Body of pancreas (tissue), 4 donors: ENCODE results near the gene PER2. TPM values are rescaled to one million over a fixed set of nuclear protein-coding genes. Genes with fewer than 3 reads are reported as not detected.
"Not testable (repeated sequence)": the region's sequence is repeated elsewhere in the genome, so short reads cannot be mapped to it uniquely, and the experiment has no call there.

Experiments used
- ATAC-seq: fragments of 150-250 bp; one replicate; pipeline ENCODE4 v1.9.1; 2016
- DNase-seq, 4 donors: peaks; one replicate each; pipeline ENCODE4 v3.0.0-alpha.2; 2019
- H3K27ac ChIP-seq, 4 donors: fragments of 200-600 bp; sonication (generic); 1 replicate in 3 of 4; 2 replicates in 1 of 4; pipeline versions ENCODE4 v1.5.1 to v1.6.1; 2016 to 2019; ENCODE audit warnings: mild to moderate bottlenecking in 1 of 4, mixed read lengths in 1 of 4, moderate library complexity in 1 of 4
- H3K27me3 ChIP-seq, 2 donors: fragments of 200-600 bp; sonication (generic); one replicate each; pipeline ENCODE4 v1.6.0; 2016; ENCODE audit warnings: mild to moderate bottlenecking in 1 of 2
- H3K36me3 ChIP-seq, 2 donors: fragments of 200-600 bp; sonication (generic); replicated peaks in 1 of 2; 2 replicates each; pipeline ENCODE4 v1.5.1; 2016; ENCODE audit warnings: low read depth in 2 of 2; ENCODE audit not compliant: insufficient read depth in 1 of 2
- H3K4me1 ChIP-seq: fragments of 200-600 bp; sonication (generic); one replicate; pipeline ENCODE4 v1.6.0; 2016
- H3K4me3 ChIP-seq, 2 donors: fragments of 200-600 bp; sonication (generic); 1 replicate in 1 of 2; 2 replicates in 1 of 2; pipeline ENCODE4 v1.5.1; 2016 to 2019
- H3K9me3 ChIP-seq, 3 donors: fragments of 200-600 bp; sonication (generic); 1 replicate in 2 of 3; 2 replicates in 1 of 3; pipeline ENCODE4 v1.5.1; 2016
- CTCF ChIP-seq, 7 experiments: fragments of 450-650 bp in 4 of 7; fragments of 200-600 bp in 3 of 7; sonication (generic) in 3 of 7; IDR thresholded peaks; one replicate each; pipeline ENCODE4 v1.5.1; 2016 to 2019; ENCODE audit warnings: antibody characterized with exemption in 7 of 7
- POLR2A ChIP-seq, 3 donors: fragments of 450-650 bp; IDR thresholded peaks; one replicate each; pipeline ENCODE4 v1.6.1; 2016; ENCODE audit warnings: antibody characterized with exemption in 3 of 3, mild to moderate bottlenecking in 2 of 3
- WGBS, 2 donors: methylation state at CpG; one replicate each; pipeline ENCODE4 v1.1.5; 2017; 5-methylcytosine and 5-hydroxymethylcytosine counted together
- intact Hi-C: fragments of 100-400 bp; cut with DNase I; formaldehyde crosslinking; loops from one replicate; pipeline ENCODE4 v1.15.1; 2023
- total RNA-seq, 2 donors: library from RNA; depleted of rRNA; stranded (reverse); fragments of >200 nt; gene quantifications; one replicate each; pipeline ENCODE4 v1.1.0, GENCODE V29; 2016

The PER2 gene
- total RNA-seq, 2 donors from 2014 or later = 10.9 to 21.8 TPM

DNA sequence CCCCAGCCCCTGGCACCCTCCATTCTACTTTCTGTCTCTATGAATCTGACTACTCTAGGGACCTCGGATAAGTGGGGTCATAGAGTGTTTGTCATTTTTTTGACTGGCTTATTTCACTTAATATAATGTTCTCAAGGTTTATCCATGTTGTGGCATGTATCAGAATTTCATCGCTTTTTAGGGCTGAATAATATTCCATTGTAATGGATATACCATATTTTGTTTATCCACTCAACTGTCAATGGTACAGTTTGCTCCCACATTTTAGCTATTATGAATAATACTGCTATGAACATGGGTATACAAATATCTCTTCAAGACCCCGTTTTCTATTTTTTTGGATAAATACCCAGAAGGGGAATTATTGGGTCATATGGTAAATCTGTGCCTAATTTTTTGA is 39.3 kb upstream of the PER2 start:
- TF ChIP-seq POLR2A (IDR thresholded peaks at IDR 0.05) = no peak
- TF ChIP-seq CTCF (IDR thresholded peaks at IDR 0.05) = no peak
- no peak for DNase-seq
- Histone ChIP-seq H3K27ac (no peak overlapping the region), H3K27me3 (no peaks in the 10 kb centered on the region), H3K4me3 (no peak overlapping the region), H3K4me1 (no peaks in the 10 kb centered on the region), H3K9me3 (no peaks in the 10 kb centered on the region), H3K36me3 (peaks cover 0 to 2% of the 10 kb centered on the region in 2 donors)
- intact Hi-C loops = no loop called here
- WGBS, 2 donors = 92 to 98% methylated on average over 3 of the region's 3 CpGs
- no peak for ATAC-seq

DNA sequence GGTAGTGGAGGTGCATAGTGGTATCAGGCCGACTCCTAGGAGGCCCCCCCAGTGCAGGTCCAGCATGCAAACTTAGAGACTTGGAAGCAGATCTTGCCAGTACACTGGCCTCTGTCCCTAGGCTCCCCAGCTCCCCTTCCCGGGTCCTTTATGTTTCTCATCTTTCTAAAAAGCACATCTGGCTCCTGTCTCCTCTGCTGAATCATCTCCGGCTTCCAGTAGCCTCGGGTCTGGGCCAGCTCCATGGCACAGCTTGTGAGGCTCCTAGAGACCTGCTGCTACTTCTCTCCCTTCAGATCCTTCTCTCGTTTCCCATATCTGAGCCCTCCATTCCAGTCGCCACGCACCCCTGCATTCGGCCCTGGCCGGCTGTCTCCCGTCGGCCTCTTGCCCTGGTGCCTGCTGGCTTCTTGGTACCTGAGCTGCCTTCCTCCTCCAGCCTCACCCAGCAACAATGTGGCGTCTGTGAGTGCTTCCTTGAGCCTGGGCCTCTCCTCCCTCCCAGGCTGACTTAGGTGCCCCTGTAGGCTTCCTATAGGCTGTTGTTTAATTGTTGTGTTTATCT is 38.5 kb upstream of the PER2 start:
- WGBS, 2 donors = 90 to 91% methylated on average over 12 of the region's 12 CpGs
- DNase-seq (no peak), ATAC-seq (no peak)
- H3K36me3 ChIP-seq = peaks cover 0 to 2% of the 10 kb centered on the region in 2 donors
- no peaks in the 10 kb centered on the region for H3K9me3 ChIP-seq
- H3K27me3 ChIP-seq = no peaks in the 10 kb centered on the region
- no peak overlapping the region for H3K27ac ChIP-seq
- H3K4me3 ChIP-seq = no peak overlapping the region
- TF ChIP-seq CTCF (IDR thresholded peaks at IDR 0.05) = no peak
- no peak for TF ChIP-seq POLR2A (IDR thresholded peaks at IDR 0.05)
- H3K4me1 ChIP-seq = peaks cover under 1% of the 10 kb centered on the region
- intact Hi-C loops = no loop called here

DNA sequence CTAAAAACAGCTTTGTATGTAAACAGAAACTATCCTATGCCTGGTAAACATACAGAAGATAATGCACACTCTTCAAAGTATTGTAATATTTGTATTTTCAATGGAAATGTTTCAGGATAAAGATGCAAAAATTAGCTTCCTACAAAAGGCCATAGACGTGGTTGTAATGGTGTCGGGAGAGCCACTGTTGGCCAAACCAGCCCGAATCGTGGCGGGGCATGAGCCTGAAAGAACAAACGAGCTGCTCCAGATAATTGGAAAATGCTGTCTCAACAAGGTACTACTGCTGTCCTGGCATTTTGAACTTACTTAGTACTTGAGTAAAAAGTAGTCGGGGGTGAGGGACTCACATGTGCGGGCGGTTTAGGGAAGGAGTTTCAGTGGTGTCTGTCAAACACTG is 37.3 kb upstream of the PER2 start:
- no peak overlapping the region for H3K27ac ChIP-seq
- ATAC-seq (no peak), DNase-seq (no peak)
- intact Hi-C loops = no loop called here
- peaks cover 10% of the 10 kb centered on the region for H3K4me1 ChIP-seq
- peaks cover 0 to 2% of the 10 kb centered on the region in 2 donors for H3K36me3 ChIP-seq
- H3K4me3 ChIP-seq = no peak overlapping the region
- no peak for TF ChIP-seq CTCF (IDR thresholded peaks at IDR 0.05)
- no peak for TF ChIP-seq POLR2A (IDR thresholded peaks at IDR 0.05)
- H3K27me3 ChIP-seq = no peaks in the 10 kb centered on the region
- no peaks in the 10 kb centered on the region for H3K9me3 ChIP-seq
- WGBS, 2 donors = 78 to 82% methylated on average over 9 of the region's 9 CpGs

DNA sequence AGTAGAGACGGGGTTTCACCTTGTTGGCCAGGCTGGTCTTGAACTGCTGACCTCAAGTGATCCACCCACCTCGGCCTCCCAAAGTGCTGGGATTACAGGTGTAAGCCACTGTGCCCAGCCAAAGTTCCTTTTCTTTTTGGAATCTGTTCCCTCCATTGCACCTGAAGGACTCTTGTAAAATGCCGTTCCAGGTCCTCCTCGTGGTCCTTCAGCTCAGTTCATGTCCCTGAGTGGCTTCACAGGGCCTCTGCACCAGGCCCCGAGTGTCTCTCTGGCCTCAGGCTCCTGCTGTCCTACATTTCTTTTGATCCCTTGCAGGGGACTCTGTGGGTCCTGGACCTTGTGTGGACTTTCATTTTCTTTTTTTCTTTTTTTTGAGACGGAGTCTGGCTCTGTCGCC is 35.8 kb upstream of the PER2 start:
- intact Hi-C loops, H3K36me3 ChIP-seq, H3K9me3 ChIP-seq, H3K27me3 ChIP-seq, ATAC-seq, H3K4me3 ChIP-seq, H3K27ac ChIP-seq, DNase-seq: not testable (repeated sequence)
- peaks cover 17% of the 10 kb centered on the region for H3K4me1 ChIP-seq
- 91 to 96% methylated on average over 7 of the region's 7 CpGs for WGBS, 2 donors

- ATAC-seq (no peak), DNase-seq (peak in 1 of 4 donors; percentile 10)
- Histone ChIP-seq H3K4me3 (no peak overlapping the region), H3K4me1 (peaks cover 18% of the 10 kb centered on the region), H3K27ac (no peak overlapping the region), H3K9me3 (no peaks in the 10 kb centered on the region), H3K36me3 (no peaks in the 10 kb centered on the region), H3K27me3 (no peaks in the 10 kb centered on the region)
- WGBS, 2 donors = 78 to 80% methylated on average over 3 to 10 of the region's 10 CpGs
- no peak for TF ChIP-seq CTCF (IDR thresholded peaks at IDR 0.05)
- TF ChIP-seq POLR2A (IDR thresholded peaks at IDR 0.05) = no peak
- intact Hi-C loops = no loop called here
These were observed 33.6 kb upstream of the PER2 start for GRCh38 chr2:238322001-238322411.
